HG03469 (cell line): Measurements from ENCODE around the gene PEAR1.

Experiments used
- ATAC-seq: cut with Tn5 transposase; IDR thresholded peaks from one replicate; pipeline ENCODE4 v1.9.1; 2021; ENCODE audit warnings: mild to moderate bottlenecking, moderate library complexity, moderate number of reproducible peaks; ENCODE audit not compliant: unreplicated experiment

Gene PEAR1

DNA sequence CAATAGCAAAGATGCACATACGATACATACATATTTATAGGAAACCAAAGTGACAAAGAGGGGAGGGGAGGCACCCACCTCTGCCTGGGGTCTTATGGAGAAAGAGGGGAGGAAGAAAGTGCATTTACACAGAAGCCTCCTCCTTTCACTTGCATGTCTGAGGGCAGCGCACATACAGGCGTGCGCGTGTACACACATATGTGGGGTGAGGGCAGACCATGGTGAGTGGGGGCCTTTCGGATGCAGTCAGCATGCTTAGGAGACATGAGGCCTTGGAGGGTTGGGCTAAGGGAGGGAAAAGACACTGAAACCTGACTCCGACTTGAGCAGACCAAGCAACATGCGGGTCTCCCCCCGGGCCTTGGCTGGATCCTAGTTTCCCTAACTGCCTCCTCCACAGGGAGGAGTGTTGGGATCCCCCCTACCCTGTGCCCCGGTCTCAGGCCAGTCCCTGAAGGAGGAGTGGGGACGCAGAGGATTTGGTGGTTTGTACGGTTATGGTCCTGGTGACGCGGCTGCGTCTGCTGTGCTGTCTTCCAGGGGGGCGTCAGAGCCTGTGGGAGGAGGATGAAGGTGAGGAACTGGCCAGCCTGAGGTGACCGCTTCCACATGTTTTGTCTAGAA is 42.1 kb downstream of the PEAR1 start:
- no peak for ATAC-seq

DNA sequence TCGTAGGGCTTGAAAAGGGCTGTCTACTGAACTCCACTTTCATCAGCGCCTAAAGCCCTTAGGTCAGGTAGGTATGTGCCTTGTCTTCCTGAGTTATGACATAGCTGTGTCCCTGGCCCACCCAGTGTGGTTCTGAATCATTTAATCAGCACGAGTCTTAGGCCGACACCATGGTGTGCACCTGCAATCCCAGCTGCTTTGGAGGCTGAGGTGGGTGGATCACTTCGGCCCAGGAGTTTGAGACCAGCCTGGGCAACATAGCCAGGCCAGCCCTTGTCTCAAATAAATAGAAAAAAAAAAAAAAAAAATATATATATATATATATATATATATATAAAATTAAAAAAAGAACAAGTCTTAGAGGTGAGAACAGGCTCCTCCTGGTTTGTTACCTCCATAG is 42.7 kb downstream of the PEAR1 start:
- ATAC-seq: no peak

DNA sequence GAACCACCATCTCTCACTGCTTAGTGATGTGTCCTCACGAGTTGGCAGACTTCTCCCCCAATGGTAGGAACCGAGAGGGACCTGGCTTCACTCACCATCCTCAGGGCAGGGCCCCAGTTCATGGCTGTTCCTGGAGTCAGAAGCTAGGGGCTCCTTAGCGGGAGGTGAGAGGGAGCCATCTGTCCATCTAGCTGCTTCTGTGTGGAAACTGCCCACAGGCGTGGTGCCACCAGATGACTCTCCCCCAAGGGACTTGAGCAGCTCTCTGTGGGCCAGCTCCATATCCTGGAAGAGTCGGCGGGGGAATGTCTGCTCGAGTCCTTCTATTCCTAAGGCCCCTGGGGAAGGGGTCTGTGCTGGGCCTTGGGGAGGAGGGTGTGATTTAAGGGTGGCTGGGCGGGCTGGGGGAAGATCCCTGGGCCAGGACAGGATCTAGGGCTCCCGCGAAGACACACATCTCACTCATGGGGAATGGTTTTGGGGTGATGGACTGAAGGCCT is 43.3 kb downstream of the PEAR1 start:
- no peak for ATAC-seq

DNA sequence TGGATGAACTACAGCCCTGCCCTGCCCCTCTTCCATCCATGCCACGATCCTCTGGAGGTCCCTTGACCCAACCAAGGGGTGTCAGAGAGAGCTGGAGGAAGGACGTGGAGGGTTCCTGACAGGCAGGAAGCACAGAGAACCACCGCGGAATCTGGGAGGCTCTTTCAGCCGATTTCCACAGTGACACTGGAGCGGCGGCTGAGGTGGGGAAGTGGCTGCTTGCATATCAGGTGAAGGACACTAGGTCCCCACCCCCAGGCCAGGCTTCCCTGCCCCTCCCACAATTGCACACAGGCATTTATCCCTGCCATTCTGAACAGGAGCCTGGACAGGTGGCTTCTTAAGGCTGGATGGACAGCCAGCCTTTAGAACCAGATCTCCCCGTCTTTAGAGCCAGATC is 44.4 kb downstream of the PEAR1 start:
- no peak for ATAC-seq

DNA sequence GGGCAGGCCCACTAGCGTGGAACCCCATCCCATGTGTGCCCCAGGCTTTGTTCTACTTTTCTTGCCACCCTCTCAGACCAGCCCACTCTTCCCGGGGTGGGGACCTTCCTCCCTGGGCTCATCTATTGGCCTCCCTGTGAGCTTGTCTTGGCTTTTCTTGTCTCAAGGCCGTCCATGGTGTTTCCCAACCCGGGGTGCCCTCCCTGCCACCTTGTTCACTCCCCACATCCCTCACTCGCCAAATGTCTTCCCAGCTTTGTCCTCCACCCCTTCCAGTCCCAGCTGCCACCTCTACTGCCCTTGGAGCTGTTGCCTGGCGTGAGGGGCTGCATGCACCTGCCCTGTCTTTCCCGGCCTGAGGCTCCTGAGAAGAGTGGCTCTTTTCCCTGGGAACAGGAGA is 45.3 kb downstream of the PEAR1 start:
- ATAC-seq: no peak

DNA sequence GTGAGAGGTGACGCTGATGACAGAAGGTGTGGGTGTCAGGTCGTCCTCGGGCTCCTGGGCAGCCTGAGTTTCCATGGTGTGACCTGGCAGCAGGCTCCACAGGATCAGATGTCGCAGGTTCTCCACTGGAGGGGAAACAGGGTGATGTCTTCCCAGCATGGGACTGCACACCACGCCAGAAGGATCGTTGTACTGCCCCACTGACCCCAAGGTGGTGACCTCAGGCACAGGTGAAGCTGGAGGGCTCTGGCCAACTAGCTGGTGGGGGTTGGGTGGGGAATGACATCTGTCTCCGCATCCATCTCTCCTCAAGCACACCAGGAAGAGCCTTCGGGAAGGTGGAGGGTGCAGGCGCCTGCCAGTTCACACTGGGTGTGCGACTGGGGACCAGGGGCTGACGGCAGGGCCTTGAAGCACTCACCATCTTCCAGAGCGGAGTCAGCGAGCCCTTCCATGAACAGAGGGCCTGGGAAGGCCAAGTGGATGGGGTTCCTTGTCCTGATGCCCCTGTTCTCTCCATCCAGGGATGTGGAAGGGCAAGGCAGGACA is 46.3 kb downstream of the PEAR1 start:
- ATAC-seq: no peak

DNA sequence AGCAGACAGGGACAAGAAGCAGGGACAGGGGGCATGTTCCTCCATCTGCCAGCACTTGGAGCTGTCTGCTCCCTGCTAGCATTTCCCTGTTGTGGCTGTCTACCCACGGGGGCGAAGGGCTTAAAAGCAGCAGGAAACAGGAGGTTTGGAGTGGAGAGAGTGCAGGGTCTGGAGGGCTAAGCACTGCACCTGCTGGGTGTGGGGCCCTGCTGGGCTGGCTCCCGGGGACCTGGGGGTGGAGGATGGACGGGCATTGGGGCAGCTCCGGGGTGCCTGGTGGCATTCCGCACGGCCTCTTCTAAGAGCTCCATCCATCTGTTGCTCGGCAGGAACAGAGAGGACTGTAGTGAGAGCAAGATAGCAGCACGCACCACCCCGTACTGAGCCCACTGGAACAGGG is 48.2 kb downstream of the PEAR1 start:
- no peak for ATAC-seq

DNA sequence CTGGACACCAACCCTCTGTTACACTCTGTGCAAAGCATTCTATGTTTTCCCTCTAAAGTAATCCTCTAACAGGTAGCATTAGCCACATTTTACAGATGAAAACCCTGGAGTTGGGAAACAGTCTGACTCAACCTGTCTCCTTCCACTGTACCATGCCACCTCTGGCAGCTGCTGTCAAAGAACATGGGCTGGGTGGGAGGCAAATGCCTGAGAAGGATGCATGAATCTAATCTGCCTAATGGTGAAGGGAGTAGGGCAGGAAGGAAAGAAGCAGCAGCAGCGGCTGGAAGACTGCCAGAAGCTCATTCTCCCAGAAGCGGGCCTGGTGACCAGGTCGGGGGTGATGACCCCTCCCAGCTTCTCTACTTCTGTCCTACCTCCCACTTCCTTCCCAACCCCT is 48.7 kb downstream of the PEAR1 start:
- no peak for ATAC-seq

DNA sequence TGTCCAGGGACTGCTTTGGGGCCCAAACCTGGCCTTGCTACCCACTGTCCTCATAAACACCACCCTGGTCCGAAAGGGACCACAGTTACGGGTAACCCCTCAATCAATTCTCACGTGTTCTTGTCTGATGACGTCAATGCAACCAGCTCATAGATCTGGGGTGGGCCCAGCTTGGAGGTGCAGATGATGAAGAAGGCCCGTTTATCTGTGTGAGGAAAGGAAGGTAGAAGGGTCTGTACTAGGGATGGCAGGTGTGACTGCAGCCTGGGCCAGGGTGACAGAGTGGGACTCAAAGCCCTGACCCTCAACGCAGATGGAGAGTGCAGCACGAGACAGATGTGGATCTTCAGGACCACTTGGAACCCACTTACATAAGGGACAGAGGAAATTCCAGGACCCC is 49.1 kb downstream of the PEAR1 start:
- no peak for ATAC-seq

DNA sequence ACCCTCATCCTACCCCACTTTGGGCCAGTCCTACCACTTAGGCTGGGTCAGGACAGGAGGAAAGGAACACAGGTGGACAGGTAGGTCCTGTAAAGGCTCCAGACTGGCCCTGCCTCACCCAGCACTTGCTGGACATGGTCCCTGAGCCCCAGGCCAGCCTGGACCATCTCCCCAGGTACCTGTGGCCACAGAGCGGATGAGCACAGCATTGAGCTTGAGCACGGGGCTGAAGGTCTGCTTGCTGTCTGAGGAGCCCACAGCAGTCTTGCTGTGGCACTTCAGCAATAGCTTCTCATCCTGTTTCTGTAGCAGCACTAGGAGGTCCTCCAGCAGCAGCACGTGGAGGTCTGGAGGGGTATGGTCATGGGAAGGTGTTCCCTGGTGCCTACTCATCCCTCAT is 50.2 kb downstream of the PEAR1 start:
- ATAC-seq: no peak

DNA sequence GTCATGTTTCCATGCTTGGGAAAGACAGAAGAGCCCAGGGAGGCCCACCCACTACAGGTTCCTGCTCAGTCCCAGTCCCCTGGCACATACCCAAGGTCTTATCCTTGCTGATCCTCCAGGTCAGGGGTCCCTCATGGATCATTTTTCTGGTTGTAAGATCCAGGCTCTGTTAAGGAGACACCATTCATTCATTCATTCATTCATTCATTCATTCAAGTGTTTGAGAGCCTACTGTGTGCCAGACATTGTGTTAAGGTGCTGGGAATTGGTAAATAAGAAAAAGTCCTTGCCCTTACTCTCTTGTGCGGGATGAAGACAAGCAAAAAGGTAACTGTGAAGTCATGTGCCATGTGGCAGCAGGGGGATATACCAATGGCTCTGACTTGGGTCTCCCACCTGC is 50.8 kb downstream of the PEAR1 start:
- no peak for ATAC-seq

DNA sequence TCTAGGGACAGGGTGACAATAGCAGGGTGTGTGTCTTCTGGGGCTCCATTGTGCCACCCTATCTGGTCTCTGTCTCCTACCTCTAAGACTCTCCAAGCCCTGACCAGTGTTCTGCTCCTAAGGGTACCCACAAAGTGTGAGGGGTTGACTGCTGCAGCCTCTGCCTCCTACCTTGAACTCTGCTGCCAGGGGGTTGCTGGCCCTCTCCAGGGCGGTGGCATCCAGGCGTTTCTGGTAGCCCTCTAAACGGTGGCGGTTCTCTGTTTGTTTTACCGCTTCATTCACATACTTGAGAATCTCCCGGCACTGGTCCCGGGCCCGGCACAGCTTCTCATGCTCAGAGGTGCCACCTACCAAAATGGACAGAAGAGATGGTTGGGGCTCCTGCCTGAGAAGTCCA is 51.3 kb downstream of the PEAR1 start:
- ATAC-seq: no peak

DNA sequence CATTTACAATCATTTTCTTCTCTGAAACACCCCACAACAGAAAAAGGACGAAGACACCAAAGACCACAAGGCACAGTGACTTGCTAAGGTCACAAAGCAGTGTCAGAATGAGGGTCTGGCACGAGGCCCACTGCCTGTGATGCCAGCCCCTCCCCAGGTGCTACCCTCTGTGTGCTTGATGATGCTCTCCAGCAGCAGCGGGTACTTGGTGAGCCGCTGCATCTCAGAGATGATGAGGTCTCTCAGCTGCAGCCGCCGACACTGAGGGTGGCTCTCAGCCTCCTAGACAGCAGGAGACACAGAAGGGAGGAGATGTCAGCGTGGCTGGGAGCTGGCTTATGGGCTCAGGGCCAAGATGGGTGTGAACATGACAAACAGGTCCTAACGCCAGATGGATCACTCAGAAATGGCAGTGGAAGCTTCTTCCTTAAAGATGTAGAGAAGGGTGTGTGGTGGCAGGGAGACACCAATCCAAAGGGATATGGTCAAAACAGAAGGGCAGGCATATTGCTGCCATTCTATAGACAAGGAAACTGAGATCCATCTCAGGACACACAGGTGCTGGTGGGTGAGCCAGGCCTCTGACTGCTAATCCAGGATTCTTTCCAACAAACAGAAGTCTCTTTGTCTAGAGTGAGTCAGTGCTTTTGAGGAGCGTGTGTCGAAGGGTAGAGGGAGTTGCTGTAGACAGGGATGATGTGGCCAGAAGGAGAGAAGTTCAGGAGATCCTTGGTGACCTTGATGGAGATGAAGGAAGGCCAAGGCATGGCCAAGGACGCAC is 52.6 kb downstream of the PEAR1 start:
- ATAC-seq: no peak

DNA sequence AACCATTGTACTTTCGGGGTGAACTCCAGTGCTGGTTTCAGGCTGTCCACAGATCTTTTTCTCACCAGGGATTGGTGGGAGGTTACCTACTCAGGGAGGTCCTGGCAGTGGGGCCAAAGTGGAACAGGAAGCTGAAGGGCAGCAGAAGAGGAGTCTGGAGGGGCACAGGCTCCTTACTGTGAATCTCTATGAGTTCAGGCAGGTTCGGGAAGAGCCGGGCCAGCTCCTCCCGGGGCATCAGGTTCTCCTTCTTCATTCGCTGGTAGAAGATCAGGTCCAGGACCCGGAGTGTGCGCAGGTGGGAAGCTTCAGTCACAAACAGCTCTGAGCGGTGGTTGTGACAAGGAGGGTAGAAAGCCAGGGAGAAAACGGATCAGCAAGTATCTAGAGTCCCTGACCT is 53.6 kb downstream of the PEAR1 start:
- ATAC-seq: no peak

DNA sequence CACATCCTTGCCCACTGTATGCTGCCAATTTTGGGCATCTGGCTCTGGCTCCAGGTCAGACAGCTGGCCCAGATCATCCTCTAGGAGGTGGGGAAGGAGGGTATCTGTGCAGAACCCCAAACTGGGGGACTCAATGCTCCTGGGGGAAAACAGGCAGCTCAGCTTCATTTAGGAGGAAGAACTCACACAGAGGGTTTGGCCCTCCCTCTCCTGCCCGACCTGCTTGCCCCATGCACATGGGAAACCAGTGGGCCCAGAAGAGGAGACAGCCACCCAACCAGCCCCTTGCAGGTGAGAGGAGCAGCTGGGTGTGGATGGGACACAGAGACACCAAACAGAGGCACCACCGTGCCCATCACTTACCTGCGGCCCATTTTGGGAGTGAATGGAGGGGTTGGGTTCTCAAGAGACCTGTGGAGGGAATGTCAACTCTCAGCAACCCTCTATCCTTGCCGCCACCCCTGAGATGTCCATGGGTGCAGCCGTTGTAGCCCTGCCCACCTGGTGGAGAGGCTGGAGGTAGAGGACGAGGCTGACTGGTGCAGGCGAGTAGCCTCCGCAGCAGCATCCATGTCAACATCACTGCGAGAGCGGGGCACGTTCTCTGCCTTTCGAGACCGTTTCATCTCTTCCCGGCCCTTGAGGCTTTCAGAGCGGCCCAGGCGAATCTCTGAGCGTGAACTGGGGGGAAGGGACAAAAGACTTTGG is 54.5 kb downstream of the PEAR1 start:
- ATAC-seq: no peak

DNA sequence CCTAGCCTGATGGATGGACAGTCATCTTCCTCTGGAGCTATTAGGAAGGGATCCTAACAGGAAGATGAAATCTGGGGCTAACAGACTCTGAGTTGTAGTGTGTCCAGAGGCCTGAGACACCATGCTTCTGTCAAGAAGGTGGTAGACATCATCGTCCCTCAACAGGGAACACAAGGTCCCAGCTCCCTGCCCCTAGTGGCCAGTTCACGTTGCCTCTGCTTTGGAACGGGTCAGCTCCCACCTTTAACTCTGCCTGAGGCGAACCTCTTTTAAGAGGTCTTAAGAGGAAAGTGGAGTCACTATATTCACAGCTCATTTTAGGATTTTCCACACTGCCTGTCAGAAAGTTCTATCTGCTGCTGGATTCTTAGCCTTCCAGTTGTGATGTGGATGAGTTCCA is 55.2 kb downstream of the PEAR1 start:
- ATAC-seq: no peak

DNA sequence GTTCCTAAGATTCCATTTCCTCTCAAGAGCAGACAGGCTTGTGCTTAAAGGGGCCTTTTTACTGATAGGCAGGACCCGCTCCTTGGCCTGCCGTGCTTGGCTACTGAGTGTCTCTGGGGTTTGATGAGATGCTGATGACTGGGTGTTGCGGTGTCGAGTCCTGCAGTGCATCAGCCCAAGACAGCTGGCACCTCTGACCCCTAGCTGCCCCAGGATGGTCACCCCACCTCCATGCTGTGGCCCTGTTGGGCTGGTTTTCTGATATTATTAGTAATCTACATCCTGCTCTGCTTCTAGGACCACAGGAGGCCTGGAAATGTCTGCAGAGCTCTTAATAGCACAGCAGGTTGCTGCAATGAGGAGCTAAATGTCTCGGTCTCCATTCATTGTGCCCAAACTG is 55.6 kb downstream of the PEAR1 start:
- no peak for ATAC-seq

DNA sequence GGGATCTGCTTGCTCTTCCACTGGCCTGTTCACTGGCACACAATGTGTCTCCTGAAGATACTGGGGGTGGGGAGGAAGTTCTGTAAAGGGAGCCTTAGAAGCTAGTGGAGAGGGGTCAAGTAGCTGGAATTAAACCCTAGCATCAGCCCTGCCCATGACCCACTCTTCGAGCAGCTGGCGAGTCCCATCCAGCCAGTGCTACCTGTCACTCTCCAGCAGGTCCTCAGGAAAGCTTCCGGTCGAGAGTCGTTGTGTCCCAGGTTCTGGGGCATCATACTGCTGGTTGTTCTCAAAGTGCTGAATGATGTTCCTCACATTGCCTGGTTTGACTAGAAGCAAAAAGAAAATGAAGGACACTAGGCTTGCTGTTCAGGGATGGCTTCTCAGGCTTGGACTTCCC is 57.9 kb downstream of the PEAR1 start:
- ATAC-seq: no peak

DNA sequence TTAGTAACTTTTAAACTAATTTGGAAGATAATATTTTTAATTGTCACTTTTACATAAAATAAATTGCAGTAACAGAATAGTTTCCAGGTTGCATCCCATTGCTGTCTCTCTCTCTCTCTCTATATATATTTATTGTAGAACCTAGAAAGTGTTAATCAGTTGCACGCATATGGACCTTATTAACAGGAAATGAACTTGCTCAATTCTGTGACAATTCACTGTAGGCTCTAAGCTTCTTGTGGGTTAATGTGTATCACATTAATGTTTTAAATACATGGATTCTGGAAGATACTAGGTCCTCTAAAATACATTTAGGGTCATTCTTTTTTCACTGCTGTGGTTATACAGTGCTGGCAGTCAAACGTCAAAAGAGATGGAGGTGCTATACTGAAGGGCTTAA is 60.1 kb downstream of the PEAR1 start:
- no peak for ATAC-seq

DNA sequence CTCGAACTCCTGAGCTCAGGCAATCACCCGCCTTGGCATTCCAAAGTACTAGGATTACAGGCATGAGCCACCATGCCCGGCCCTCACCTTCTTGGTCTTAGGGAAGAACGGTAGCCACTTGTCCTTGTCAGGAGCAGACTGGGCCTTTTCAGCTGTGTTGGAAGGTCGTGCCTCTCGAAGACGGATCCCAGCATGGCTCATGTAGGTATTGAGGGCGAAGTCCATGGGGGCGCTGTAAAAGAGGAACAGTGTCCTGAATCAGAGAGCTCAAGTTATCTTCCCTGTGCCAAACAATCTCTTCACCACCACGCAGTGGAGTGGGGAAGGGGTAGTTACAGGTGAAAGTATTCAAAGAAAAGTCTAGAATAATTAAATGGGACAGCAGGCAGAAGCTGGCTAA is 62.8 kb downstream of the PEAR1 start:
- no peak for ATAC-seq

DNA sequence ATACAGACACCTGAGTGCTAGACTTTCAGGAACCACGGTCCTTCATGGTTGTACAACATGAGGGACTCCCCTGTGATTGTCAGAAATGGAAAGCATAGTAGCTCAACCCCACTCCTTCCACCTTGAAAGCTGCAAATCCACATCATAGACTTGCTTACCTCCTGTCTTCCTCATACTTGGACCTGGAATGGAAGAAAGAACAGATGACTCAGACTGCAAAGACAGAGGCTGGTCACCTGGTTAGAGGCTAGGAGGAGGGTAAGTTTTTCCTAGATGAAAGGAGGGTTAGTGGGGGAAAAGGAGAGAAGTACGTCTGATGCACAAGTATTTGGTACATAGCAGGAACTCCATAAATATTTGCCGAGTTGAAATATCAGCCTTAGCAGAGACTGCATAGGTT is 64.1 kb downstream of the PEAR1 start:
- no peak for ATAC-seq

DNA sequence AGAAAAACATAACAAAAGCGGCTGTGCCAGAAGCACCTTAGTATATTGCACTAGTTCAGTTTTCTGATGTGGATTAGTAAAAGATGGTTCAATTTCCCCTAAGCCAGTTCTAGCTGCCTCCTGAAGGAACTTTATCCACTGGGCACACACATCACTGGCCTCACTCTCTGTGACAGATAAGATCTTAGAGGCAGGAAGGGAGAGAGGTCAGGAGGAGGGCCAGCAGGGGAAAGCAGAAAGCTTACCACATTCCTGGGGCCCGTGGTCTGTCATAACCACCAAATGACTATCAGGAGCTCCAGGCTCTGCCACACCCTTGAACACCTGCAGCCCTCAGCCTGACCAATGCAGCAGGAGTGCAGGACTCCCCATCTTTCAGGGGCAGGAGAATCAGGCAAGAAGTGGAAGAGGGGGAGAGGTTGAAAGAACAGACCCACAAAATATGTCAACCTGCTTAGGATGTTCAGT is 64.8 kb downstream of the PEAR1 start:
- ATAC-seq: no peak
